ENCODE results near the gene SUFU.
"Not testable (repeated sequence)": the region's sequence is repeated elsewhere in the genome, so short reads cannot be mapped to it uniquely, and the experiment has no call there.

SUFU gene

DNA sequence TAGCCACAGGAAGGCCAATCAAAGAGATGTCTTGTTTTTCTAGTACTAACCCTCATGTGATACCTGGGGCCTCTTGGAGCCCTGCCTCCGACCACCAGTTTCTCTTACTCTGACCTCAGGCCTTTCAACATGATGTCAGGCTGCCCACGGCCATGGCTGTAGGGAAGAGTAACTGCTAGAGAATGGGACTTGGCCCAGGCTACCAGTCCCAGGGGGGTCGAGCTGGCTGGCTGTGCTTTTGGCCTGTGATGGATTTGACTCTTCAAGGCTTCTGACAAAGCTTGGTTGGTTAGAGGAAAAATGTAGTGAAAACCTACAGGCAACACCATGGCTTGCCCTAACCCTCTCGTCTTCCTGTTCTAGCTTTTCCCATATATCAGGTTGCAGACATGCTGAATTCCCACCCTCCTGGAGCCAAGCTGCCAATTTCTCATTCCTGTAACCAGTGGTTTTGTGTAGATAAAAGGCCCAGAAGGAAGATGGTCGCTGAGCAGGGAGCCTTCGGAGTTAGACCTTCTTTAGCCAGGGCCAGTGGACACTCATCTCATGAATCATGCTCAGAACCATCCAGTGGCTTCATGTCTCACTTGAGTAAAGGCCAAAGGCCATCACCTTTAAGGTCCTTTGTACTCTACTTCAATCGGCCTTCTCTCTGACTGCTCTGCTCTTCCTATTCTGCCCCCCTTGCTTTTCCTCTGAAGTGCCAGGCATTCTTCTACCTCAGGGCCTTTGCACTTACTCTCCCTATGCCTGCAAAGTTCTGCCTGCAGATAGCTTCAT lies 19.7 kb downstream of the SUFU start:
- Histone ChIP-seq H3K4me1 (ENCODE audit: low read length) (no peaks in the 10 kb centered on the region), H3K27me3 (ENCODE audit: low read depth, low read length) (no peaks in the 10 kb centered on the region), H4K20me1 (ENCODE audit: insufficient read depth, low read length) (no peaks in the 10 kb centered on the region), H3K9me3 (ENCODE audit: insufficient read depth, low read length) (no peaks in the 10 kb centered on the region), H3K27ac (ENCODE audit: low read length) (no peak overlapping the region), H3K4me2 (ENCODE audit: low read length) (no peak overlapping the region), H3K79me2 (ENCODE audit: low read length) (no peaks in the 10 kb centered on the region), H3K9ac (ENCODE audit: low read length) (no peak overlapping the region), H3K36me3 (replicated peaks; ENCODE audit: low read depth, low read length) (no peaks in the 10 kb centered on the region), H3K4me3 (ENCODE audit: low read length) (no peak overlapping the region), H2AFZ (ENCODE audit: low read depth, low read length) (no peak overlapping the region)
- TF ChIP-seq, protein P1, sequence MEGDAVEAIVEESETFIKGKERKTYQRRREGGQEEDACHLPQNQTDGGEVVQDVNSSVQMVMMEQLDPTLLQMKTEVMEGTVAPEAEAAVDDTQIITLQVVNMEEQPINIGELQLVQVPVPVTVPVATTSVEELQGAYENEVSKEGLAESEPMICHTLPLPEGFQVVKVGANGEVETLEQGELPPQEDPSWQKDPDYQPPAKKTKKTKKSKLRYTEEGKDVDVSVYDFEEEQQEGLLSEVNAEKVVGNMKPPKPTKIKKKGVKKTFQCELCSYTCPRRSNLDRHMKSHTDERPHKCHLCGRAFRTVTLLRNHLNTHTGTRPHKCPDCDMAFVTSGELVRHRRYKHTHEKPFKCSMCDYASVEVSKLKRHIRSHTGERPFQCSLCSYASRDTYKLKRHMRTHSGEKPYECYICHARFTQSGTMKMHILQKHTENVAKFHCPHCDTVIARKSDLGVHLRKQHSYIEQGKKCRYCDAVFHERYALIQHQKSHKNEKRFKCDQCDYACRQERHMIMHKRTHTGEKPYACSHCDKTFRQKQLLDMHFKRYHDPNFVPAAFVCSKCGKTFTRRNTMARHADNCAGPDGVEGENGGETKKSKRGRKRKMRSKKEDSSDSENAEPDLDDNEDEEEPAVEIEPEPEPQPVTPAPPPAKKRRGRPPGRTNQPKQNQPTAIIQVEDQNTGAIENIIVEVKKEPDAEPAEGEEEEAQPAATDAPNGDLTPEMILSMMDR (IDR thresholded peaks at IDR 0.05; ENCODE audit: low read depth, low read length) = no peak
- TF ChIP-seq EZH2phosphoT487 (IDR thresholded peaks at IDR 0.05; ENCODE audit: low read depth) = no peak

DNA sequence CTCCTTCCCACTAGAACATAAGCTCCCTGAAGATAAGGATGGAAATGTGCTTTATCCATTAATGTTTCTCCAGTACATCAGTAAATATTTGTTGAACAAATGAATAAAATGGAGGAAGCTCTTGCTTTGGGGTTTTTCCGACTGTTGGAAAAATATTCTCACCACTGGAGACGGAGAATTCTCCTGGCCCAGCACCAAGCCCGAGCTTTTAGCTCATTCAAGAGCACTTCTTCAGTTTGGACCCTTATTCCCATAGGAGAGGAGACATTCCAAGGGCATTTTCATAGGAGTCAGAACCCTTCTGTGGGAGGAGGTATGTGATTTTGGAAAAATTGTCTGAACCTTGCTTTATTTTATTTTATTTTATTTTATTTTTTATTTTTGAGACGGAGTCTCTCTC lies 21.0 kb downstream of the SUFU start:
- Histone ChIP-seq H3K36me3 (replicated peaks; ENCODE audit: low read depth, low read length) (no peaks in the 10 kb centered on the region), H2AFZ (ENCODE audit: low read depth, low read length) (no peak overlapping the region), H3K4me3 (ENCODE audit: low read length) (no peak overlapping the region), H4K20me1 (ENCODE audit: insufficient read depth, low read length) (no peaks in the 10 kb centered on the region), H3K9ac (ENCODE audit: low read length) (no peak overlapping the region), H3K4me2 (ENCODE audit: low read length) (no peak overlapping the region), H3K27ac (ENCODE audit: low read length) (no peak overlapping the region), H3K27me3 (ENCODE audit: low read depth, low read length) (no peaks in the 10 kb centered on the region), H3K79me2 (ENCODE audit: low read length) (no peaks in the 10 kb centered on the region), H3K9me3 (ENCODE audit: insufficient read depth, low read length) (no peaks in the 10 kb centered on the region), H3K4me1 (ENCODE audit: low read length) (no peaks in the 10 kb centered on the region)
- TF ChIP-seq EZH2phosphoT487 (IDR thresholded peaks at IDR 0.05; ENCODE audit: low read depth) = no peak
- TF ChIP-seq, protein P1 (IDR thresholded peaks at IDR 0.05; ENCODE audit: low read depth, low read length) = no peak

DNA sequence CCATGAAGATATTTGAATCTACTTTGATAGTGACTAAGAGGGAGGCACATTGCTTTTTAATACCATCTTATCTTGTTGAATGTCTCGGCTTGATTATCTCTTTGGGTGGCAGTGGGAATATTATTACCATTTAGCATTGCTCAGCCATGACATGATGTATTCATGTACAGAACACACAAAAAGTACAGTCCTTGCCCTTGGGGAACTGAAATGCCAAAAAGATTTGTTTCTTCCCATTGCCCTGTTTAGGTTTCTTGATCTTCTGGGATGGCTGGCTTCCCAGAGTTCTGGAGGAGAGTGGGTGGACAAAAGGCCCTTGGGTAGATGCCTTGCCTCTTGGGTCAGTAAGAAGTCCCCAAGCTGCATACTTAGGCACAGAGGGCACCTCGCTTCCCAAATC lies 23.8 kb downstream of the SUFU start:
- H3K27ac ChIP-seq (ENCODE audit: low read length) = no peak overlapping the region
- no peaks in the 10 kb centered on the region for H3K36me3 ChIP-seq (replicated peaks; ENCODE audit: low read depth, low read length)
- H3K4me2 ChIP-seq (ENCODE audit: low read length) = no peak overlapping the region
- TF ChIP-seq EZH2phosphoT487 (IDR thresholded peaks at IDR 0.05; ENCODE audit: low read depth) = no peak
- TF ChIP-seq, protein P1 (IDR thresholded peaks at IDR 0.05; ENCODE audit: low read depth, low read length) = no peak
- no peaks in the 10 kb centered on the region for H3K79me2 ChIP-seq (ENCODE audit: low read length)
- H3K4me1 ChIP-seq (ENCODE audit: low read length) = no peaks in the 10 kb centered on the region
- H2AFZ ChIP-seq (ENCODE audit: low read depth, low read length) = no peak overlapping the region
- no peak overlapping the region for H3K4me3 ChIP-seq (ENCODE audit: low read length)
- no peak overlapping the region for H3K9ac ChIP-seq (ENCODE audit: low read length)
- H3K27me3 ChIP-seq (ENCODE audit: low read depth, low read length) = no peaks in the 10 kb centered on the region
- no peaks in the 10 kb centered on the region for H3K9me3 ChIP-seq (ENCODE audit: insufficient read depth, low read length)
- no peaks in the 10 kb centered on the region for H4K20me1 ChIP-seq (ENCODE audit: insufficient read depth, low read length)

DNA sequence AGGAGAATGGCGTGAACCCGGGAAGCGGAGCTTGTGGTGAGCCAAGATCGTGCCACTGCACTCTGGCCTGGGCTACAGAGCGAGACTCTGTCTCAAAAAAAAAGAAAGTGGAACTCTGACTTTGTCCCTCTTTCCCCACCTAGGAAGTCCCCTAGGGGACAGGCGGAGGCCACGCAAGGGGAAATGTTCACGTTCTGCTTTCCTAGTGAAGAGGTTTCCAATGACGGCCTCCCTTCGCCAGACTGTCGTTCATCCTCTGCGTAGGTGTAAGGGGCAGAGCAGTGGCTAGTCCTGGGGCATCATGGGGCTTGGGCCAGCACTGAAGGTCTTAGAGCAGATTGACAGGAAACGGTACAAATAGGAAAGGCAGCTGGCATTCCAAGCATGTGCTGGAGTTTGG lies 30.6 kb downstream of the SUFU start:
- Histone ChIP-seq H3K9me3 (ENCODE audit: insufficient read depth, low read length) (no peaks in the 10 kb centered on the region), H3K27ac (ENCODE audit: low read length) (no peak overlapping the region), H3K27me3 (ENCODE audit: low read depth, low read length) (no peaks in the 10 kb centered on the region), H3K4me3 (ENCODE audit: low read length) (no peak overlapping the region), H3K9ac (ENCODE audit: low read length) (no peak overlapping the region), H3K79me2 (ENCODE audit: low read length) (no peaks in the 10 kb centered on the region), H3K4me2 (ENCODE audit: low read length) (no peak overlapping the region), H2AFZ (ENCODE audit: low read depth, low read length) (no peak overlapping the region), H4K20me1 (ENCODE audit: insufficient read depth, low read length) (no peaks in the 10 kb centered on the region), H3K36me3 (replicated peaks; ENCODE audit: low read depth, low read length) (no peaks in the 10 kb centered on the region), H3K4me1 (ENCODE audit: low read length) (peaks cover 24% of the 10 kb centered on the region)
- no peak for TF ChIP-seq EZH2phosphoT487 (IDR thresholded peaks at IDR 0.05; ENCODE audit: low read depth)
- TF ChIP-seq, protein P1 (IDR thresholded peaks at IDR 0.05; ENCODE audit: low read depth, low read length) = no peak

DNA sequence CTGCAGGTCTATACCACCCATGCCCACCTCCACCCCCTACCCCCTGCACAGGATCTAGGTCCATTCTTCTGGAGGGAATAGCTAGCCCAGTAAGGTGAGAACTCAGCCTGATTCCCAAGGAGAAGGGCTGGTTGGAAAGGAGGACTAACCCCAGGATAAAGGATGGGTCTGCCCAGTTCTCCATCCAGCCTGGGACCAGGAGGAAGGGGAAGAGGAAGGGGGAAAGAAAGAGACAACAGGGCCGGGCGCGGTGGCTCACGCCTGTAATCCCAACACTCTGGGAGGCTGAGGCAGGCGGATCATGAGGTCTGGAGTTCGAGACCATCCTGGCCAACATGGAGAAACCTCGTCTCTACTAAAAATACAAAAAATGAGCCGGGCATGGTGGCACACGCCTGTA lies 31.2 kb downstream of the SUFU start:
- H3K4me1 ChIP-seq (ENCODE audit: low read length) = peaks cover 28% of the 10 kb centered on the region
- H3K27ac ChIP-seq (ENCODE audit: low read length); H3K9me3 ChIP-seq (ENCODE audit: insufficient read depth, low read length); H3K36me3 ChIP-seq (replicated peaks; ENCODE audit: low read depth, low read length); H3K27me3 ChIP-seq (ENCODE audit: low read depth, low read length); H3K4me2 ChIP-seq (ENCODE audit: low read length); H4K20me1 ChIP-seq (ENCODE audit: insufficient read depth, low read length); H3K79me2 ChIP-seq (ENCODE audit: low read length); H2AFZ ChIP-seq (ENCODE audit: low read depth, low read length); H3K9ac ChIP-seq (ENCODE audit: low read length); H3K4me3 ChIP-seq (ENCODE audit: low read length): not testable (repeated sequence)
